Hematopoietic multipotent progenitor cell (in vitro differentiated cells): ENCODE results near the gene CHTF18. TPM values are rescaled to one million over a fixed set of nuclear protein-coding genes. Genes with fewer than 3 reads are reported as not detected.
"Not testable (repeated sequence)": the region's sequence is repeated elsewhere in the genome, so short reads cannot be mapped to it uniquely, and the experiment has no call there.

Source experiments
- DNase-seq, 3 donors: peaks; one replicate each; pipeline ENCODE4 v3.0.0-alpha.2; 2011 to 2015; ENCODE audit warnings: low read depth in 2 of 3, low spot score in 2 of 3
- total RNA-seq: library from RNA; depleted of rRNA; stranded (reverse); fragments of >200 nt; gene quantifications from one replicate; pipeline ENCODE4 v1.2.3, GENCODE V29; 2012

The CHTF18 gene
- total RNA-seq, 1 donor = 25.3 TPM

DNA sequence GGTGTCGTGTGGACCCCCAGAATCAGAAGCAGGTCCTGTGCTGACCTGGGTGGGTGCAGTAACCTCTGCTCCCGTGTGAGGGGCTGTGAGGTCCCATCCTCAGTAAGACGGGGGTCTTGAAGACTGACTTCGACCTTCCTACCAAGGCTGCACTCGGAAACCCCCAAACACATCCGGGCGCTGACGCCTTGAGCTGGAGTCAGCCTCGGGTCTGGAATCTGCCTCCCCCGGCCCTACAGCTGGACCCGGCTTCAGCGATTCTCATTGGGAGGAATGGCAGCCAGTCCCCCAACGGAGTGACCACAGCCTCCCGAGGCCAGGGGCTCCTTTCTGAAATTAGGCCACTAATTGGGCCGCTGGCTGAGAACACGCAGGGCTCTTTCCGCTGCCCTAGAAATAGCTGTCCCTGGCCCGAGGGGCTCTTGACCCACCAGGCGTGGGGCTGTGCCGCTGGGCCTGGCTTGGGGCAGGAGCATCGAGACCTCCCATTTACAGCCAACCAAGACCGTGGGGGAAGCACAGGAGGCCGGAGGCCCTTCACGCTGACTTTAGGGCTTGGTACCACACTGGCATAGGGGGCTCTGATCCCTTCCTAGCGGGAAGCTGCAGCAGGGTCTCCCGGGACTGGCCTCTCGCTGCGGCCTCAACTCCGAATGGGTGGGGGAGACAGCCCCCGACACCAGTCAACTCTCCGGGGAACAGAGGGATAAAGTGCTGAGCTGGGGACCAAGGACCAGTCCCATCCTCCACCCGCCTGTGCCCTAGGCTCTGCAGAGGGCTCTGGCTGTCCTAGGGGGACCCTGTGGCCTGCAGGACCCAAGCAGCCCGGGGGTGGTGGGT is 14.7 kb downstream of the CHTF18 start:
- DNase-seq = no peak

DNA sequence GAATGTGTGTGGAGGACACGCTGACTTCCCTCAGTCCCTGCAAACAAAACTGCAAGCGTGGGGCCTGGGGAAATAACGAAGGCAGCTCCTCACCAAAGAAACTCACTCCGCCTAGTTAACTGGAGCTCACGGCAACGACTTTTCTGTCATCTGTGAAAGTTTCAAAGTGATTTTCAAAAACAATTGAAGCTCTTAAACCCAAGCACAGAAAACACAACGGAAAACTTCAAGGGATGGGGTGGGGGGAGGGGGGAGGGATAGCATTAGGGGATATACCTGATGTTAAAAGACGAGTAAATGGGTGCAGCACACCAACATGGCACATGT is 15.3 kb downstream of the CHTF18 start:
- DNase-seq = no peak

DNA sequence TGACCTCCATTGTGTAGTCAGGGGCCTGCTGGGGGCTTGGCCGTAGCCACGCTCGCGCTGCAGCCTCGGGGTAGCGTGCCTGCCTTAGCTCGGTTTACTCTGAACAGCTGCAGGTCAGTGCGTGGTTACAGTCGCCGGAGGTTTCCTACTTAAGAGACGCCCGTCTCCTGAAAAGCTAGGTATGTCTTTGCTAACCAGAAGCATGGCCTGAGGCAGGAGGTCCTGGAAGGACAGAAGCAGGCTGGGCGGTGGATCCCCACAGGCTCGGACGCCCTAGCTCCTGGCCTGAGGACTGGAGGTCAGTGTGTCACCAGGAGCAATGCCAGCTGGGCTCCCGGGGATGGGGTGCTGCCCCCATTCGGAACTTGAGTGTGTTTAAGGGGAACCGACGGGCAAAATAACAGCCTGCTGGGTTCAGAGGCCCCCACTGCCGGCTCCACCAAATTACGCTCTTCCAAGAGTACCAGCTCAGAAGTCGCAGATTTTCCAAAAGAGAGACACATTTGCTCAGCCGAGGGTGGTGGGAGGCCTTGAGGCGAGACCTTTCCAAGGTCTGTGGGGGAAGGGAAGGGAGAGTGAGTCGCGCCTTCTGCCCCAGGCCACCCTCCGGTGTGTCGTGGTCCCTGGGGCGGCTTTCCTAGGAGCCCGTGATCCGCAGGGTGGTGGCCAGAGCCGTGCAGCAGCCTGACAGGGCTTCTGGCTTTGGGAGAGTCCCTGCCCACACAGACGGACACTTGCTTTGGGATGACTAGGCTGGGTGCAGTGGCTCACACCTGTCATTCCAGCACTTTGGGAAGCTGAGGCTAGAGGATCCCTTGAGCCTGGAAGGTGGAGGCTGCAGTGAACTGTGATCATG is 16.0 kb downstream of the CHTF18 start:
- no peak for DNase-seq

DNA sequence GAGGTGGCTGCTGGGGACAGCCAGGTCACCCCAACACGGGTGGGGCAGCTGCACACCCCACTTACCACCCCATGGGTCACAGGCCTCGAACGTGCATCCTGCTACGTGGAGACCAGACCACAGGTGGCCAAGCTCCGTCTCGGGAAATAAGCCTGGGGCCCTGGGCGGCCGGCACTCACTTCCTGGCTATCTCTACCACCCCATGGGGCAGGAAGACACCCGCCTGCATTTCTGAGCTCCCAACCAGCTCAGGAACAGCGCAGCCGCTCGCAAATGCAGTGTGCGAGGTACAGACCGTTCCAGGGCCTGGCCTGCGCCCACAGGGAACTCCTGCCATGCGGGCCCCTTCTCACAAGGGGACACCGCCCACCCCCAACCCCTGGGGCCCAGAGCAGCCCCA is 17.1 kb downstream of the CHTF18 start:
- no peak for DNase-seq

DNA sequence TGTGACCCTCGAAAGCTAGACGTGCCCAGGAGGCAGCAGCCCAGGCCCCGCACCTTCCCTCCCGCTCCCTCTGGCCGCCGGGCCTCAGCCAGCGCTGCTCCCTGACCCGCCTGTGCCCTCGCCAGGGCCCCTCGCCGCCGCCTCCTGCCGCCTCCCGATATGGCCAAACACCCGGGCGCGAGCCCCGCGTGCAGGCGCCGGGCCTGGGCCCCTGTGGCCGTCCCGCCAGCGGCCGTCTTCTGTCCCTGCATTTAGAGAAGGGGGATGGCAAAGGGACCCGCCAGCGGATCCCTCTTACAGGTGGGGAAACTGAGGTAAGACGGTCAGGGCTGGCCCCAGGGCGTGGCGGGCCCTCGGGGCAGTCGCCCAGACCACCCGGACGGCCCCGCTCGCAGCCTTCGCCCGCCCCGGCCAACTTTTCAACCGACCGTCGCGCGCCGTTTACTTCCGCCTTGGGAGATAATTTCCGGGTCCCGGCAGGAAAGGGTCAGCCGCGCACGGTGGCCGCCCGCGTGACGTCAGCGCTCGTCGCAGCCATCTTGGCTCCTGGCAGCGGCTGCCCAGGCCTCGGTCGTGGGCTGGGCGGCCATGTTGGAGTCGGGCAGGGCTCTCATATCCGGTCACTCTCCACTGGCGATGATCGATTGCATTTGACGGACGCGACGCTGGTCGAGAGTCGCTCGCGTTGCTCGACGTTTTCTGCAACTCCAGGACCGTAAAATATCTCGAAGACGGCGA is 19.1 kb downstream of the CHTF18 start:
- DNase-seq = peak; percentile 63 to 83 (median 79)

DNA sequence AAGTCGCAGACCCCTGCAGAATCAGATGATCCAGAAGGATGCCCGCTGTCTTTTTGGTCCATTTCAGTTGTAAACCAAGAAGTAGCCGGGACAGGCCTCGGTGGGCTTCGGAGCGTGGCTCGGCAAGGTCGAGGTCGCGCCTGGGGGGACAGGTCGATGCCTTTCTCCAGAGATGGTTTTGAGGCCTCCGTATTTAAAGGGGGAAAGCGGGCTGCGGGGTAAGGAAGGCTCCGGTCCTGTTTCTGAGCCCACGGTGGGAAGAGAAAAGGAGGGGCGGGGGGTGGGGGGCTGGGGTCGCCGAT is 19.6 kb downstream of the CHTF18 start:
- DNase-seq = no peak

DNA sequence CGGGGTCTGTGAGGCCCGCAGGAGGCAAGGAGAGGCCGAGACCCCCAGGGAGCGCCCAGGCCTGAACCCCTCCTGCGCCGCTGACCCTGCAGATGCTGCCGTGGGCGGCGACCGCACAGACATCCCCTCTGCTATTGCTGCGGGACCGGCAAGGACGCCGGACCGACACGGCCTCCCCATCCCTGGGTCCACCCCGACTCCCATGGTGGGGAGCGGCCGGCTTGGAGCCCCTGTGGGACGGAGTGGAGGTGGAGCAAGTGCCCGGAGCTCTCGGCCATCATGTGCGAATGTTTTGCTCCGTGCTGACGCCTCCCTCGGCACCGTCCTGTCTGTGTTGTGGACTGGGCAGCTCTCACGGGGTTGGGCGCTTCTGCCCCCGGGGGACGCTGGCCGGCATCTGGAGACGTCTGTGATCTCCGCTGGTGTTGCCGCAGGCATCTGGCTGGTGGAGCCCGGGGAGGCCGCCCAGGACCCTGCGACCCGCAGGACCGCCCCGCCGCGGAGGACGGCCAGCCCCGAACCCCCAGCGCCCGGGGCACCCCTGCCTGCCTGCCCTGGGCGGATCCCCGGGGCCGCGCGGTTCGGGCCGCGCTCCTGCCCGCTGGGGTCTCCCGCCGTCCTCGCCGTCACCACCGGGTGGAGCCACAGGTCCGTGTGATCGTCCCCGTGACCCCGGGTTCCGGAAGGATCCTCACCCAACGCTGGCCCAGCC is 24.9 kb downstream of the CHTF18 start:
- peak in 2 of 3 donors; percentile 50 to 54 for DNase-seq

DNA sequence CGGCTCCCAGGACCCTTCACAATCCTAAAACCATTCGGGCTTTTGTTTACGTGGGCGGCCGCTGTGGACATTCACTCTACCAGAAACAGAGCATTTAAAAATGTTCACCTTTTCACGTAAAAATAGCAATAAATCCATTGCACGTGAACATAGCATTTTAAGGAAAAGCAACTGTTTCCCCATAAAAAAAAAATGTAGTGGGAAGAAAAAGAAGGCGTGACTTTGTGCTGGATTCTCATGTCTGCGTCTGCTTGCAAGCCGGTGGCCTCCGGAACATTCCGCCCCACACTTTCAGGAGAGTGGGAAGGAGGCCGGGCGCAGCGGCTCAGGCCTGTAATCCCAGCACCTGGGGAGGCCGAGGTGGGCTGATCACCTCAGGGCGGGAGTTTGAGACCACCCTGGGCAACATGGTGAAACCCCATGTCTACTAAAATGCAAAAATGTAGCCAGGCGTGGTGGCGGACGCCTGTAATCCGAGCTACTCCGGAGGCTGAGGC is 25.5 kb downstream of the CHTF18 start:
- no peak for DNase-seq

DNA sequence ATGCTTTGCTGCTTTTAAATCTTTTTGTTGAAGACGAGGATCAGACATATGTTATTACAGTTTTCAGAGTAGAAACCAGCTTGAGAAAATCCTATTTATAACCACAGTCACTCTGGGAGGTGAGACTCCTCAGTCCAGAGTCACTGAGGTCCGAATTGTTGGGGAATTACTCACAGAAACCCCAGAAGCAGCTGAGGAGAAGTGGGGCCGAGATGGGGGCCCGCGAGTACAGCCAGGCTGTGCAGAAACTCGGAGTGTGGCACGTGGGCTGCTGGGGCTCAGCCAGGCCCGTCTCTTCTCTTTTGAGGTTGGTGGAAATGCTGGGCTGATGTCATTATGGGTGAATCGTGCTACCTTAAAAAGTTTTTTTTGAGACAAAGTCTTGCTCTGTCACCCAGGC is 26.6 kb downstream of the CHTF18 start:
- no peak for DNase-seq

DNA sequence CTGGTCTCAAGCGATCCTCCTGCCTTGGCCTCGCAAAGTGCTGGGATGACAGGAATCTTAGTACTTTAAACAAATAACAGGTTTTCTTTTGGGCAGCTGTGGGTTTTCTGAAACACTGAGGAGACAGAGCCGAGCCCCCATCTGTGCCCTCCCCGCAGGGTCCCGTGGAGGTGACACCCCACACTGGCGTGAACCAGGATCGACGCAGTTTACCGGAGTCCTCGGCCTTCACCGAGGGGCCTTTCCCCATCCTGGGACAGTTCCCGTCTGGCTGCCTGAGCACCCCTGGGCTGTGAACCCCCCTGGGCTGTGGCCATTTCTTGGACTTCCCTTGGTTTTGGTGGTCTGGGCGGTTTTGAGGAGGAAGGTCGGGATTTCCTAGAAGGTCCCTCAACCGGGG is 27.4 kb downstream of the CHTF18 start:
- no peak for DNase-seq

DNA sequence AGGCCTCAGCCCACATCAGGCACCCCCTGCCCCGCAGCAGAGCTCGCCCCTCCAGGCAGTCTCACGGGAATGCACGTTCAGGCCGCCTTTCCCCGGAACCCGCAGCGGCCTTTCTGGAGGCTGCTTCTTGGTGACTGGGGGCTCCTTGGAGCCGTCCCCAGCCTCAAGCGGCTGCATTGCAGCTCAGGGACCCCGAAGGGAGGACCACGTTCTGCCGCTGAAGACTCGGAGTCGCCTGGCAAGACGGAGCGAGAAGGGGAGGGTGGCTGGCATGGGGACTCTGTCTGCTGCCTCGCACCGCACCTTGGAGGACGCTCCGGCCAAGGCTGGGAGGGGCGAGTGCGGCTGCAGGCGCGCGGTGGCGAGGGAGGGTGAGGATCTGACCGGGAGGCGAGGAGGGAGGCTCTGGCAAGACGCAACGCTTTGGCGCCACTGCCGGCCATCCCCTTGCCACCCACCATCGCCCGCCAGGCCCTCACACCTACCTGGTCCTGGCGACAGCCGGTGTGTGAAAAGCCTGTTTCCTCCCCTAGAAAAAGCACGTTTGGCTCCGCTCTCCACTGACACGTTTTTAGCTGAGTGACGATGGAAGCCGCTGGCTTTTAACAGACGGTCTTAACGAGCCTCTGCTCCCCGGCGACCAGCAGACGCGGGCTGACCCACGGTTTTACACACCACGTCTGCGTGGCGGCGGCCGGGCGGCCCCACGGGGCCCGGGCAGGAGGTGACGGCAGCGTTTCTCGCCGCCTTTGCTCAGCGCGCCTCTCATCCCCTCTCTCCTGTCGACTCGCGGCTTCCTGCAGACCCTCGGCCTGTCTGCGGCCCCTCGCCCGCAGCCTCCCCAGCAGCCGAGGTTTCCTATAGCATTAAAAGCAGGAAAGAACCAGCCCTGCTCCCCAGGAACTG is 28.8 kb downstream of the CHTF18 start:
- DNase-seq = no peak

DNA sequence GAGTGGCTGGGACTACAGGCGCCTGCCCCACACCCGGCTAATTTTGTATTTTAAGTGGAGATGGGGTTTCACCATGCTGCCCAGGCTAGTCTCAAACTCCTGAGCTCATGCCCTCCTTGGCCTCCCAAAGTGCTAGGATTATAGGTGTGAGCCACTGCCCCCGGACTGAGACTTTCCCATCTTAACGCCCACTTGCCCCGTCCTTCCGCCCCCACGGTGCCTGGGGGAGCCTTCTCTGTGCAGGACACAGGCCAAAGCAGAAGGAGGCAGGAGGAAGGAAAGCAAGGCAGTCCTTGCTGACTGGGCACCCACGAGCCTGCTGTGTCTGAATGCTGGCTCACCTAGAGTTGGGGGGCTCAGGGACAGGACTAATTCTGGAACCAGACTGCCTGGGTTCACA is 29.7 kb downstream of the CHTF18 start:
- DNase-seq = no peak

DNA sequence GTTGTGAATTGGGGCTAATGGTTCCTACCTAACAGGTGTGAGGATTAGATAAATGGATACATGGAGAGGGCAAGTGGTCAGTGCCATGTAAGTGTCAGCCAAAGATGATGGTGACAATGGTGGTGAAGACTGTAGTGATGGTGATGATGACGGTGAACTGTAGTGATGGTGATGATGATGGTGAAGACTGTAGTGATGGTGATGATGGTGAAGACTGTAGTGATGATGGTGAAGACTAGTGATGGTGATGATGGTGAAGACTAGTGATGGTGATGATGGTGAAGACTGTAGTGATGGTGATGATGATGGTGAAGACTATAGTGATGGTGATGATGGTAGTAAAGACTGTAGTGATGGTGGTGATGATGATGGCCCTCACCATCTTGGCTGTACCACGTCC is 30.2 kb downstream of the CHTF18 start:
- DNase-seq = no peak

DNA sequence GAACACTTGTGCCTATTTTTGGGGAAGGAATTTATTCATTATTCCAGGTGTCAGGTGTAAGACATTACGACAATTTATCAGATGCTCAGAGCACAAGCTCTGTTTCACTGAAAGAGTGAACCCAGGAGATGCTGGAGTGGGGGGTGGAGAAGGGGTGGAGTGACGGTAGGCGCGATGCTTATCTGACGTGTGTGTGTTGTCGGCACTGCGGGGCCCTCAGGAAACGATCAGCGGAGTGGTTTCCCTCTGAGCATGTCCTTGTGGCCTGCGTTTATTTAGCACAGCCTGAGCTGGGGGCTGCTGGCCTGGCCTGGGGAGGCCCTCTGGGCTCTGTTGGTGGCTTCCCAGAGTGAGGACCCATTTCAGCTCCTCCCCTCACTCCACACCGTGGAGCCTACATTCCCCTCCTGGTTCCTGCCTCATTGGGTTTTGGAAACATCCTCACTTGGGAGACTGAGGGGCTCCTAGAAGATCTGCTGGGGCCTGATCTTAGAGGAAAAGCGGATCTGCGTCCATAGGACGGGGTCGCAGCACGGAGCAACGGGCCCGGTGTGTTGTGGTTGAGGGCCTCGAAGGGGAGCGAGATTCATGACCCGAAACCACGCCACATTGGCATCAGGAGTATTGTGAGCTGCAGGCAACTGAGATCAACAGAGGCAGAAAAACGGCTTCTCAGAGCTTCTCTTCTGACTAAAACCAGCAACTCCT is 31.1 kb downstream of the CHTF18 start:
- DNase-seq = peak in 2 of 3 donors; percentile 61 to 82

DNA sequence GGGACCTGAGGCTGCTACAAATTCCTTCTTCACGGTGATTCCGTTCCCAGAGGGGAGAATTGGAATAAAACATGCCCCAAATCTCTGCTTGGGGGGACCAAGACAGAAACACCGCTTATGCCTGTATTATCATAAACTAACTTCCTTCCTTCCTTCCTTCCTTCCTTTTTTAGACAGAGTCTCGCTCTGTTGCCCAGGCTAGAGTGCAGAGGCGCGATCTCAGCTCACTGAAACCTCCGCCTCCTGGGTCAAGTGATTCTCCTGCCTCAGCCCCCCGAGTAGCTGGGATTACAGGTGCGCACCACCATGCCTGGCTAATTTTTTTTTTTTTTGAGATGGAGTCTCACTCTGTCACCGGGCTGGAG is 31.6 kb downstream of the CHTF18 start:
- DNase-seq = not testable (repeated sequence)

DNA sequence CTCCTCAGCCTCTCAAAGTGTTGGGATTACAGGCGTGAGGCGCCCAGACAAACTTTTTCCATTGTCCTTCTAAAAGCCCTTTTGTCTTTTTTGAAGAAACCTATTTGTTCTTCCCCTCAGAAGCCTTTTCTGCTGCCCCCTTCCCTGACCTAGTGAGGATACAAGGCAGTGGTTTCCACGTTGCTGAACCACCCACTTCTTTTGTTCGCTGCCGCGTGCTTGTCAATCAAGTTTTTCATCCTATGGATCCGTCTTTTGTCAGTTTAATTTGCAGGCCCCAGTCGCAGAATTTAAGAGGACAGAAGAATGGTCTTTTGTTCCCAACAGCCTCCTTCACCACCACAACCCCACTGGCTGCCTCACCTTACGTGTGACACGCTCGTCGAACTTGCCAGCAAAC is 32.3 kb downstream of the CHTF18 start:
- DNase-seq = no peak

DNA sequence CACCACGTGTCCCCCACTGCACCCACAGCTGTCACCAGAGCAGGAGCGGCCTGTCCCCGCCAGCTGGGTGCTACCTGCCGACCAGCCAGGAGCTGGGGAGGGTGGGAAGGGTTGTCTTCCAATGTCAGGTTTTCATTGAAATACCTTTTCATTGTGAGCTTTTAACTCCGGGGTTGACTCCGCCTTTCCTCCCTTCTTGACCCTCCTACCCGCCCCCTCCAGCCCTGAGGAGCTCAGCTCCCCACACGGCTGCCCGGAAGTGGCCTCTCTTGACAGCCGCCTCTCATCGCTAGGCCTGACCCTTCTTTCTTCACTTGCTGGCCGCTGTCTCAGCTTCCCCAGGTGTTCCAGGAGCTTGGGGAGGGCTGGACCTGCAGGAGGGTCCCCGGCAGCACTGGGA is 33.3 kb downstream of the CHTF18 start:
- no peak for DNase-seq

DNA sequence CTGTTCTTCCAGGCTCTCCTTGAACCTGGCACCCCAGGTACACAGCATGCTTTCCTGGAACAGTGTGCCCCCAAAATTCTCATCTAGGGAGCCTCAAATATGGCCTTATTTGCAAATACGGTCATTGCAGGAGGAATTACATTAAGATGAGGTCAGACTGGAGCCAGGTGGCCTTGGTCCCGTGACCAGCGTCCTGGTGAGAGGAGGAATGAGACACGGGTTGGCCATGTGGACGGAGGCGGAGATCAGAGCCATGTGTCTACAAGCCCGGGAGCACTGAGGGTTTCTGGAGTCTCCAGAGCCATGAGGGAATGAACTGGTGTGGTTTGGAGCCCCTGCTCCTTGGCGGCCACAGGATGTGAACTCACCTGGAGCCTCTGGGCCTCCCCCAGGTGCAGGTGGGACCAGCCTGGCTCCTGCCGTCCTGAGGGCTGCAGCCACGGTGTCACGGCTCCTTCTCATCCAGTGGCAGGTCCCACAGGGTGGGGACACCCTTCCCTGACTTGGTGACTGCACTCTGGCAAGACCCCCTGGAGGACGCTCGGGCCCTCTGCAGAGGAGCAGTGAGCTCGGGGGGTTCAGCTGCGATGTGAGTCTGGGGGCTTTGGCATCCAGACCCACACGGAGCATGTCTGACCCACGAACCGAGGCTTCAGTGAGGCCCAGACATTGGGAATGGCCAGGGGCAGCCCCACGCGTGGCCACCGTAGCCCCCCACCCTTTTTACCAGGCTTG is 33.9 kb downstream of the CHTF18 start:
- no peak for DNase-seq

DNA sequence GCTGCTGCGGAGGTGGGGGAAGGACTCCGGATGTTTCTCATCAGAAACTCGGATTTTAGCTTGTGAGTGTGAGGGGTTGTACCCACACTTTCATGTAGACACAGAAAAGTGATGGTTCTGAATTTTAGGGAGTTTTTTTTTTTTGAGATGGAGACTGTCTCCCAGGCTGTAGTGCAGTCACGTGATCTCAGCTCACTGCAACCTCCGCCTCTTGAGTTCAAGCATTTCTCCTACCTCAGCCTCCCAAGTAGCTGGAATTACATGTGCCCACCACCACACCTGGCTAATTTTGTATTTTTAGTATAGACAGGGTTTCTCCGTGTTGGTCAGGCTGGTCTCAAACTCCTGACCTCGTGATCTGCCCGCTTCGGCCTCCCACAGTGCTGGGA is 34.5 kb downstream of the CHTF18 start:
- DNase-seq = no peak
